ENCODE measurements around the gene SLC35G1.

SLC35G1 gene

GRCh38 chr10:93940881-93941280 lies 47.1 kb downstream of the SLC35G1 start:
- DNase-seq (ENCODE audit: low spot score) = no peak
- TF ChIP-seq, protein P1, sequence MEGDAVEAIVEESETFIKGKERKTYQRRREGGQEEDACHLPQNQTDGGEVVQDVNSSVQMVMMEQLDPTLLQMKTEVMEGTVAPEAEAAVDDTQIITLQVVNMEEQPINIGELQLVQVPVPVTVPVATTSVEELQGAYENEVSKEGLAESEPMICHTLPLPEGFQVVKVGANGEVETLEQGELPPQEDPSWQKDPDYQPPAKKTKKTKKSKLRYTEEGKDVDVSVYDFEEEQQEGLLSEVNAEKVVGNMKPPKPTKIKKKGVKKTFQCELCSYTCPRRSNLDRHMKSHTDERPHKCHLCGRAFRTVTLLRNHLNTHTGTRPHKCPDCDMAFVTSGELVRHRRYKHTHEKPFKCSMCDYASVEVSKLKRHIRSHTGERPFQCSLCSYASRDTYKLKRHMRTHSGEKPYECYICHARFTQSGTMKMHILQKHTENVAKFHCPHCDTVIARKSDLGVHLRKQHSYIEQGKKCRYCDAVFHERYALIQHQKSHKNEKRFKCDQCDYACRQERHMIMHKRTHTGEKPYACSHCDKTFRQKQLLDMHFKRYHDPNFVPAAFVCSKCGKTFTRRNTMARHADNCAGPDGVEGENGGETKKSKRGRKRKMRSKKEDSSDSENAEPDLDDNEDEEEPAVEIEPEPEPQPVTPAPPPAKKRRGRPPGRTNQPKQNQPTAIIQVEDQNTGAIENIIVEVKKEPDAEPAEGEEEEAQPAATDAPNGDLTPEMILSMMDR (IDR thresholded peaks at IDR 0.05; ENCODE audit: borderline replicate concordance, control extremely low read depth, extremely low read depth, insufficient read depth, missing control alignments) = no peak
- in situ Hi-C loops (cut with MboI; ENCODE audit: low sequenced_read_pairs, unreplicated experiment) = no loop called here

DNA sequence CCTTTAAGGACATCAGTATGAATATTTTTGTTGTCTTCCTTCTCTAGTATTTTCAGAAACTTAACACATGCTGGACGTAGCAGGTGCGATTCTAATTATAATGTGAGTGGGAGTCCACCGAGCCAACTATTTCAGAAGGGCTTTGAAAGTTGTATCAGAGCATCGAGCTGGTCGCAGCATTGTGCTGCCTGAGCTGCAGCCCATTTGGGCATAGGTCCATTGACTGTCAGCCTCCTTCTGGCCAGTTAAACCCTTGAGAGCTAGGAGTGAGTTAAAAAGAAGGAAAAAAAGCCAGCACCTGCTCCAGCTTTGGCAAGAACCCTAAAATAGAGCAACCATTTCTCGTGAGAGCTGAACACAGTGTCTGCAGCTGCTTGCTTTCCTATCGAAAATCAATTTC lies 47.8 kb downstream of the SLC35G1 start:
- TF ChIP-seq, protein P1 (IDR thresholded peaks at IDR 0.05; ENCODE audit: borderline replicate concordance, control extremely low read depth, extremely low read depth, insufficient read depth, missing control alignments) = no peak
- in situ Hi-C loops (cut with MboI; ENCODE audit: low sequenced_read_pairs, unreplicated experiment) = no loop called here
- no peak for DNase-seq (ENCODE audit: low spot score)

DNA sequence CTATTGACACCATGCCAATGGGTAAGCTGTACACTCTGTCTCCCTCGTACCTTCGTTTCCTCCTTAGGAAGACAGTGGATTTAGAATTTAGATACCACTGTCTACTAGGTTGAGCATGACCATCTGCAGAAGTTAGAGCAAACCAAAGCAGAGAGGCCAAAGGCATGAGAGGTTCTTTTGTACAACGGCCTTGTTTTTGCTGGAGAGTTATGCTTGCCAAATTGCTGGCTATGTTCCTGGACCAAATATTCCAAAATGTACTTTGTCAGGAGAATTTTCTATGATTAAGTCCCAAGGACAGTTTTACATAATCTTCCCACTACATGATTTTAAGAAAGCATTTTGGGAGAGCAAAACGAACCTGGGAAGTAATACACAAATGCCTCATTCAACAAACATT lies 52.0 kb downstream of the SLC35G1 start:
- in situ Hi-C loops (cut with MboI; ENCODE audit: low sequenced_read_pairs, unreplicated experiment) = no loop called here
- no peak for DNase-seq (ENCODE audit: low spot score)
- TF ChIP-seq, protein P1 (IDR thresholded peaks at IDR 0.05; ENCODE audit: borderline replicate concordance, control extremely low read depth, extremely low read depth, insufficient read depth, missing control alignments) = no peak

DNA sequence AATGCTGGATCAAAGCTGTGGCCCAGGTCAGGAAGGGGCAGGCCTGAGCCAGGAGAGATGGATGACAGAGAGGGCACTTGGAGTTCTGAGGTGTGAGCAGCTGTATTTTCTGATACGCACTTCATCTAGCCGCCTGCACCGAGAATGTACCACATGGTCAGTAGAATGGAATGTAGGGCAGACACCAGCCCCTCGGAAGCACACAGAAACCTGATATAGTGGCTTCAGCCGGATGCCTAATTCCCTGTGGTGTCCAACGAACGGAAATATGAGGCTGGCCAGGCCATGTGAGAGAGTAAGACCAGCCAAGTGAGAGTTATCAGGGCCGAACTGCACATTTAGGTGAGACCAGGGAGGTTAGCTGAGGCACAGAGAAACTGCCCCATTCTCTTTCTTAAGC lies 53.3 kb downstream of the SLC35G1 start:
- TF ChIP-seq, protein P1 (IDR thresholded peaks at IDR 0.05; ENCODE audit: borderline replicate concordance, control extremely low read depth, extremely low read depth, insufficient read depth, missing control alignments) = no peak
- in situ Hi-C loops (cut with MboI; ENCODE audit: low sequenced_read_pairs, unreplicated experiment) = no loop called here
- DNase-seq (ENCODE audit: low spot score) = no peak

DNA sequence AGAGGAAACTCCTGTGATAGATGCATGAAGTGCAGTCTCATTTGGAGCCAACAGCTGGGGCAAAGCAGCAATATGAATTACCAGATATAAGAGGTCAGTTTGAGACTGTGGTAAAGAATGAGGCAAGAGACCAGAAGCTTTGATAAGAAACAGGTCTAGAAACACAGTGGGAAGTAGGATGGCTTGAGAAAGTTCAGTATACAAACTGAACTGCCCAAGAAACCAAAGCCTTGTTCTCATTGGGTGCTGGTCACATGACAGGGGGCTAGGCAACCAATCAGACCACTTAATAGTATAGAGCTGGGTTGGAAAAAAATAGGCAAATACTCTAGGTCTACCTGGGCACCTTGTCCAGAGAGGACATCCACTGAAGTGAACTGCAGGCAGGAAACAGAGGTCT lies 53.7 kb downstream of the SLC35G1 start:
- no peak for DNase-seq (ENCODE audit: low spot score)
- in situ Hi-C loops (cut with MboI; ENCODE audit: low sequenced_read_pairs, unreplicated experiment) = no loop called here
- TF ChIP-seq, protein P1 (IDR thresholded peaks at IDR 0.05; ENCODE audit: borderline replicate concordance, control extremely low read depth, extremely low read depth, insufficient read depth, missing control alignments) = no peak

GRCh38 chr10:93951905-93952304 lies 58.1 kb downstream of the SLC35G1 start:
- no peak for DNase-seq (ENCODE audit: low spot score)
- in situ Hi-C loops (cut with MboI; ENCODE audit: low sequenced_read_pairs, unreplicated experiment) = no loop called here
- TF ChIP-seq, protein P1 (IDR thresholded peaks at IDR 0.05; ENCODE audit: borderline replicate concordance, control extremely low read depth, extremely low read depth, insufficient read depth, missing control alignments) = no peak

All from GM13976 (cell line).